ENCODE measurements around the gene FAM200C.

Gene FAM200C

GRCh38 chr5:160423099-160423498, 23.2 kb upstream of the FAM200C start:
- POLR2A ChIA-PET (ENCODE audit: low non-redundant PET) = interaction anchor here (0.6 kb wide), 1 partner anchor 481 kb away, joined by 3 read pairs; no protein-coding TSS in a partner anchor
- no peak for TF ChIP-seq CTCF (conservative IDR thresholded peaks at IDR 0.05; ENCODE audit: low read depth)

GRCh38 chr5:160421625-160422258, 21.9 kb upstream of the FAM200C start, which contains the start of gene PTTG1:
Gene PTTG1, plus strand, starts transcription at chr5:160421855. Its CDS starts 458 bp downstream, at chr5:160422313.
- peak; percentile 96 for DNase-seq (ENCODE audit: low spot score)
- ChIA-PET POLR2A (ENCODE audit: low non-redundant PET) (interaction anchor here (0.6 to 0.7 kb wide), 4 partner anchors 20 to 1967 kb away, joined by 3 to 5 read pairs (median 4); partner anchors contain the start of gene CCNJL), CTCF (interaction anchor here (0.7 to 3.8 kb wide), 2 partner anchors 17 to 275 kb away, joined by 3 to 15 read pairs; no protein-coding TSS in a partner anchor)
- TF ChIP-seq CTCF (conservative IDR thresholded peaks at IDR 0.05; ENCODE audit: low read depth) = no peak
- H3K27ac ChIP-seq = peak within 1 kb of the TSS; percentile 95

More at GRCh38 chr5:160423099-160423498, 23.2 kb upstream of the FAM200C start:
- CTCF ChIA-PET = interaction anchor here (0.6 to 3.8 kb wide), 4 partner anchors 14 to 106 kb away, joined by 3 to 15 read pairs (median 4); no protein-coding TSS in a partner anchor
- no peak overlapping the region for H3K27ac ChIP-seq
- DNase-seq (ENCODE audit: low spot score) = peak; percentile 60

GRCh38 chr5:160420331-160420610, 20.4 kb upstream of the FAM200C start:
- TF ChIP-seq CTCF (conservative IDR thresholded peaks at IDR 0.05; ENCODE audit: low read depth) = no peak
- ChIA-PET CTCF (no interaction called here), POLR2A (ENCODE audit: low non-redundant PET) (interaction anchor here (0.6 kb wide), 1 partner anchor 18 kb away, joined by 4 read pairs; no protein-coding TSS in a partner anchor)
- no peak overlapping the region for H3K27ac ChIP-seq
- DNase-seq (ENCODE audit: low spot score) = no peak

GRCh38 chr5:160419458-160420330, 19.8 kb upstream of the FAM200C start:
- CTCF ChIA-PET = interaction anchor here (0.6 kb wide), 1 partner anchor 305 kb away, joined by 8 read pairs; no protein-coding TSS in a partner anchor
- POLR2A ChIA-PET (ENCODE audit: low non-redundant PET) = interaction anchor here (0.6 to 0.7 kb wide), 2 partner anchors 19 to 355 kb away, joined by 4 to 12 read pairs; no protein-coding TSS in a partner anchor
- no peak for TF ChIP-seq CTCF (conservative IDR thresholded peaks at IDR 0.05; ENCODE audit: low read depth)
- peak overlapping the region; percentile 76 for H3K27ac ChIP-seq
- DNase-seq (ENCODE audit: low spot score) = no peak

GRCh38 chr5:160418561-160419457, 19.0 kb upstream of the FAM200C start, which contains the start of gene SLU7:
Gene SLU7, minus strand, starts transcription at chr5:160419081. Its CDS starts 3,787 bp downstream, at chr5:160415294.
- TF ChIP-seq CTCF (conservative IDR thresholded peaks at IDR 0.05; ENCODE audit: low read depth) = no peak
- peak; percentile 99 for DNase-seq (ENCODE audit: low spot score)
- ChIA-PET CTCF (interaction anchor here (0.6 kb wide), 2 partner anchors 305 to 1348 kb away, joined by 4 to 8 read pairs; no protein-coding TSS in a partner anchor), POLR2A (ENCODE audit: low non-redundant PET) (interaction anchor here (0.5 to 0.7 kb wide), 6 partner anchors 8 to 354 kb away, joined by 3 to 12 read pairs (median 7); no protein-coding TSS in a partner anchor)
- H3K27ac ChIP-seq = peak within 1 kb of the TSS; percentile 76
